ENCODE results near the gene MTG1.
"Not testable (repeated sequence)": the region's sequence is repeated elsewhere in the genome, so short reads cannot be mapped to it uniquely, and the experiment has no call there.

Gene MTG1

DNA sequence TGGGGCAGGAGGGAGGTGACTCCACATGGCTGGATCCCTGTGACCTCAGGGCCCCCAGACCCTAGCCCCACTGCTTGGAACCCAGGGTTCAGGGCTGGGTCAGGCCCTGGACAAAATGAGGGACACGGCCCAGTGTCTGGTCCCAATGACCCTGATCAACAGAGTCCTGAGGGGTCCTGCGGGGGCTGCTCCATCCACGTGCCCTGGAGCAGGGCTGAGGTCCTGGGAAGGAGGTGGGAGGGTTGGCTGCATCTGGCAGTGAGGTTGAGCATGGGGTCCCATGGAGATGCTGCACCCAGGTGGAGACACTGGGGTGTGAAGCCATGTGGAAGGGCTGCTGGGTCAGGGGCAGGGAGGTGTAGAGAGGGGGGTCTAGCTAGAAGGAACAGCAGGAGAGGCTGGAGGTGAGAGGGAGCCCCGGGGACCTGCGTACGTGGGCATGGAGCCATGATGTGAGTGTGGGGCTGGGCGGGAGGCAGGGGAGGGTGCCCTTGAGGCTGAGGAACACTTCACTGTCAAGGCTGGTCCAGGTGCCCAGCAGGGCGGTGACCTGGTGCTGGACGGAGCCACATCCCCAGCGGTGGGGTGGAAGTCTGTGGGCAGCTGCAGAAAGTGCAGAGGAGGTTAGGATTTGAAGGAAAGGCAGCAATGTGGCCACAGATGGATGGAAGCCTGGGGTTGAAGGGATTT is 60.4 kb downstream of the MTG1 start:
- DNase-seq = no peak

DNA sequence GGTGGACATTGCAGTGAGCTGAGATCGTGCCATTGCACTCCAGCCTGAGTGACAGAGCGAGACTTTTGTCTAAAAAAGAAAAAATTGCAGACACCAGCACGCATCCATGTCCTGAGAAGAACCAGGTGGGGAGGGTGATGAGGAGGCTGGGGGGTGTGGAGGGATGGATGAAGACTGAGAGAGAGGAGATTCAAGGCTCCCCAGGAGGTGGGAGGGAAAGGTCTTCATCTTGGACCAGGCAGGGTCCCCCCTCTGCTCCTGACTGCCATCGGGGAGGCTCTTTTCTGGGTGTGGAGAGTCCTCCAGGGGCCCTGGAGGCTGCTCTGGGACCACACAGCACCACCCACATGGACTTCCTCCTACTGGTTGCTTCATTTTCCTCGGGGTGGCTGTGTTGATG is 61.2 kb downstream of the MTG1 start:
- no peak for DNase-seq

DNA sequence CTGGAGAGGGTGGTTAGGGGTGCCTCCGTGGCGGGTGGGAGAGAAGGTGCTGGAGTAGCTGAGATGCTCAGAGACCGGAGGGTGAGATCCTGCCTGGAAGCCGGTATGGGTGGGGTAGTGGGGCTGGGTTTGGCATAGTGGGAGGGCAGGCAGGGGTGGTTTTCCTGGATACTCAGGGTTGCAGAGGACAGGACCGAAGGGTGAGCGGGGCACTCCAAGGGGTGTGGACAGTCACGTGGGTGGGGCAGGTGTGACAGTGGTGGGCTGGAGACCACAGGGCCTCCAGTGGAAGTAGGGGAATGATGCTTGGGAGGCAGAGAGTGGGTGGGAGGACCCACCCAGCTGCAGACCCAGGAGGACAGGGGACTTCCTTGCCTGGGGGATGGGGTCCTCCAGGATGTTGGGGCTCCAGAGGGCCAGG is 61.7 kb downstream of the MTG1 start:
- DNase-seq = no peak

DNA sequence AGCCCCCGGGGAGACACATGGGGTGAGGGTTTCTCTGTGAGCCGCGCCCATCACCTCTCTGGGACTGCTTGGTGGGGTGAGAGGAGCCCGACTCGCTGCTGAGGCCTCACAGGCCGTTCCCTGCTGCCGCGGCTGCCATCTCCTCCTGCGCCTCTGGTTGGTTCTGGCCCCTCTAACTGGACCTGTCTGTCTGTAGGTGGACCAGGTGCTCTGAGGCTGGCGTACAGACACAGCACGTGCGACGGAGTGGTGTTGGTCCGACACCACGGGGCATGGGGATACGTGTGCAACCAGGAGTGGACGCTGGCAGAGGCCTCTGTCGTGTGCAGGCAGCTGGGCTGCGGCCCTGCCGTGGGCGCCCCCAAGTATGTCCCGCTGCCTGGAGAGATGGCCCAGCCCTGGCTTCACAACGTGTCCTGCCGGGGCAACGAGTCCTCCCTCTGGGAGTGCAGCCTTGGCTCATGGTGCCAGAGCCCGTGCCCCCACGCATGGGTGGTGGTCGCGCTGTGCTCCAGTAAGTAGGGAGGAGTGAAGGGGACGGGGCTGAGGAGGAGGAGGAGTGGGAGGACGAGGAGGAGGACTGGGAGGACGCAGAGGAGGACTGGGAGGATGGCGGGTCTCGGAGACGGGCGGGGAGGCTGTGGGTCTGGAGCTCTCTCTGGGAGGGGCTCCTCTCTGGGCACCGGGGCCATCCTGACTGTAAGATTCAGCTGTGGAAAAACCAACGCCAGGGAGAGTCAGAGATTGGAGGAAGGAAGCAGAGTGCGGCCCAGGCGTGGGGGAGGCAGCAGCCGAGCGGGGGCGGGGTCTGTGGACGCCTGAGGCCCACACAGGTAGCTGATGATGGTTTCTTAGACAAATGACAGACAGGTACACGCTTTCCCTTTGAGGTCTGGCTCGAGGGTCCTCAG is 62.3 kb downstream of the MTG1 start:
- DNase-seq = no peak

DNA sequence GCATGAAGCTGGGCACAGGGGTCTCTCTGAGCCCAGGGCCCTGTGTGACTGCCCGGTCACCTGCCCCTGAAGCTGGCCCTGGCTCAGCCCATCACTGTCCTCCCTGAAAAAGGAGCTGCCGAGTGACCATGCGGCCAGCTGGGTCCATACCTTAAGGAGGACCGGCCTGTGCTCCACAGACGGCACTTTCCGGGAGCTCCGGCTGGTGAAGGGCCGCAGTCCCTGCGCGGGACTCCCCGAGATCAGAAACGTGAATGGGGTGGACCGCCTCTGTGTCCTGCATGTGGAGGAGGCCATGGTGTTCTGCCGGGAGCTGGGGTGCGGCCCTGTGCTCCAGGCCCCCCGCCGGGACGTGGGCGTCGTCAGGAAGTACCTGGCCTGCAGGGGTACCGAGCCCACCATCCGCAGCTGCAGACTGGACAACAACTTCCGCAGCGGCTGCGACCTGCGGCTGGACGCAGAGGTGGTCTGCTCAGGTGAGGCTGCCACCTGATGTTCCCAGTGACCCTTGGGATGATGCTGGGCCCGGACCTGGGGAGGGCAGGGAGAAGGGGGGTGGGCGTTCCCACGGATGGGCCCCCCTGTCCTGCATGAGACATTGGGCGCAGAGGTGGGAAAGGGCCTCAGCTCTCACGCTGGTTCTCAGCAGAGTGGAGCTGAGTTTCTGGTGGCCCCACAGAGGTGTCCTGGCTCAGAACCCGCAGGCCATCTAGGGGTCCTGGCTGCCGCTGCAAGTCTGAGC is 63.3 kb downstream of the MTG1 start:
- DNase-seq = no peak

DNA sequence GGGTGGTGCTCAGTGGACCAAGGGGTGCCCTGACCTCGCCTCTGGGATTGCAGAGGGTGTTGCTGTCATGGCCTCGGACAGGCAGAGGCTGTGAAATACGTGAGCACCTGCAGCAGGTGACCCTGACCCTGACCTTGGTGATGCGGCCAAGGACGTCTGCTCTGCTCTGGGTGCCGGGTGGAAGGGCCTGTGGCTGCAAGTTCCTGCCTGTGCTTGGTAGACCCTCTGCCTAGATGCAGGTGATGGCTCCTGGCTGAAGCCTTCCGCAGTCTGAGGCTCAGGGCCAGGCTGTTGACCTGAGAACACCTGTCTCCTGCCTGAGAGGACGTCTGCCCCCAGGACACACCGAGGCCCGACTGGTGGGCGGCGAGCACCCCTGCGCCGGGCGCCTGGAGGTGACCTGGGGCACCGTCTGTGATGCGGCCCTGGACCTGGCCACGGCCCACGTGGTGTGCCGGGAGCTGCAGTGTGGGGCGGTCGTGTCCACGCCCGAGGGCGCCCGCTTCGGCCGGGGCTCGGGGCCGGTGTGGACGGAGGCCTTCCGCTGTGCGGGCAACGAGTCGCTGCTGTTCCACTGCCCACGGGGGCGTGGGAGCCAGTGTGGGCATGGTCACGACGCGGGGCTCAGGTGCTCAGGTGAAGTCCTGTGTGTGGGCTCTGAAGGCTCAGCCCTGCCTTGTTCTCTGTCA is 64.2 kb downstream of the MTG1 start:
- no peak for DNase-seq

DNA sequence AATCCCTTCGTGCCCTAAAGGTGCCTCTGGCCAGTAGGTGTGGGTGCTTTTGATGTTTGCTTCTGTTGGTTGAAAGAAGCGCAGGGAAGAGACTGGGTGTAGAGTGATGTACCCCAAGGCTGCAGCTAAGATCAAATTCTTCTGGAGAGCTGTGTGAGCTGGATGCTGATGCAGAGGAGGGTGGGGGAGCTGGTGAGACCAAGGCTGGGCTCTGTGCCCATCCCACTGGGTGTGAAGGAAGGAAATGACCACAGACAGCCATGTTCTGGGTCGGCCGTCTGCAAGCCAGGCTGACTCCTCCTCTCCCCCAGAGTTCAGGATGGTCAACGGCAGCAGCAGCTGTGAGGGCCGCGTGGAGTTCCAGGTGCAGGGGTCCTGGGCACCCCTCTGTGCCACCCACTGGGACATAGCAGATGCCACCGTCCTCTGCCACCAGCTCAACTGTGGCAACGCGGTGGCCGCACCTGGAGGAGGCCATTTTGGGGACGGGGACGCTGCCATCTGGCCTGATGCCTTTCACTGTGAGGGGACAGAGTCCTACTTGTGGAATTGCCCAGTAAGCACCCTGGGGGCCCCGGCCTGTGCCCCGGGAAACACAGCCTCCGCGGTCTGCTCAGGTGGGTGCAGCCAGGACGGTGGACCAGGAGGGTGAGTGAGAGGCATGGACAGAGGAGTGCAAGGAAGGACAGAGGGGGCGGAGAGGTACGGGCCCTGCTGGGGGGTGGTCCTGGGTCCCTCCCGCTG is 64.9 kb downstream of the MTG1 start:
- no peak for DNase-seq

DNA sequence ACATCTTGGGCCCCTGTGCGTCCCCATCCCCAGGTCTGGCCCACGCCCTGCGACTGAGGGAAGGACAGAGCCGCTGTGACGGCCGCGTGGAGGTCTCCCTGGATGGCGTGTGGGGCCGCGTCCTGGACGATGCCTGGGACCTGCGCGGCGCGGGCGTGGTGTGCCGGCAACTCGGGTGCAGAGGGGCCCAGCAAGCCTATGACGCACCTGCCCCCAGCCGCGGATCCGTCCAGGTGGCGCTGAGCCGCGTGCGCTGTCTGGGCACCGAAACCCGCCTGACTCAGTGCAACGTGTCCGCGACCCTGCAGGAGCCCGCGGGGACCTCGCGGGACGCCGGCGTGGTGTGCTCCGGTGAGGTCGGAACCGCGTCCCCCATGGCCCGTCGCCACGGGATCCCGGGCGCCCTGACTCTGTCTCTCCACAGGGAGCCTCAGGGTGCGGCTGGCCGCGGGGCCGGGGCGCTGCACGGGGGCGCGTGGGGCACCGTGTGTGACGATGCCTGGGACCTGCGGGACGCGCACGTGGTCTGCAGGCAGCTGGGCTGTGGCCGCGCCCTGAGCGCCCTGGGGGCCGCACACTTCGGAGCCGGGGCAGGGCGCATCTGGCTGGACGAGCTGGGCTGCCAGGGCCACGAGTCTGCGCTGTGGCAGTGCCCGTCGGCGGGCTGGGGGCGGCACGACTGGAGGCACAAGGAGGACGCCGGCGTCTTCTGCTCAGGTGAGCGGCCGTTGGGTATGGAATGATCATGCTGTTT is 65.7 kb downstream of the MTG1 start:
- DNase-seq = no peak

DNA sequence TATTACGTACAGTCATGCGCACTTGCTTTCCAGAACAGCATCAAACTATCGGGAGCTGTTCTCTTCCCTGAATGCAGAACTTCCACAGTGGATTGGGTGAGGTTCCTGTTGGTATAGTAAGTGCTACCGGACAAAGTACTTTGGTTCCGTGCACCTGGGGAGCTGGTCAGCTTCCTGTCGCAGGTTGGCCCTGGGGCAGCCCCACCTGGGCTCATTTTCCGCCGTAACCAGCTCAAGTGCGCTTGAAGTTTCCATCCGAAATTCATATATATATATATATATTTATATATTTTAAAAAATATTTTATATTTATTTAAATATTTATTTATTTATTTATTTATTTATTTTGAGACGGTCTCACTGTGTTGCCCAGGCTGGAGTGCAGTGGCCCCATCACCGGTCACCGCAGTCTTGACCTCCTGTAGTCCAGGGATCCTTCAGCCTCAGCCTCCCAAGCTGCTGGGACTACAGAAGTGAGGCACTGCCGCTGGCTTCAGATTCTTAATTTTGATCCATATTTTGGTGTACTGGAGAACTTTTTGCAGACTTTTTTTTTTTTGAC is 66.3 kb downstream of the MTG1 start:
- DNase-seq = no peak

DNA sequence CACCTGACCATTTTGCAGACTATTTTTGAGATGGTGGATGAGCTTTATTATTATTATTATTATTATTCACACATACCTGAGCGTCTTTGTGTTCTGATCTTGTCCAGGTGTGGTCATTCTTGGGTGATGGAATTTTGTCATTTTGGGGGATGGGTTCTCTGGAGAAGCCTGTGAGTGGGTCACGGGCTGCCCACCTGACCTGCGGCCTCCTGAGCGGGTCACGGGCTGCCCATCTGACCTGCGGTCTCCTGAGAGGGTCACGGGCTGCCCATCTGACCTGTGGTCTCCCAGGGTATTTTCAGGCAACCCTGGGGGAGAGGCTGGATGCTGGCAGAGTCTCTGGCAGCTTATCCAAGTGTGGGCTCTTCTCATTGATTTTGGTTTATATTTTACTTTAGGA is 67.1 kb downstream of the MTG1 start:
- DNase-seq = no peak

DNA sequence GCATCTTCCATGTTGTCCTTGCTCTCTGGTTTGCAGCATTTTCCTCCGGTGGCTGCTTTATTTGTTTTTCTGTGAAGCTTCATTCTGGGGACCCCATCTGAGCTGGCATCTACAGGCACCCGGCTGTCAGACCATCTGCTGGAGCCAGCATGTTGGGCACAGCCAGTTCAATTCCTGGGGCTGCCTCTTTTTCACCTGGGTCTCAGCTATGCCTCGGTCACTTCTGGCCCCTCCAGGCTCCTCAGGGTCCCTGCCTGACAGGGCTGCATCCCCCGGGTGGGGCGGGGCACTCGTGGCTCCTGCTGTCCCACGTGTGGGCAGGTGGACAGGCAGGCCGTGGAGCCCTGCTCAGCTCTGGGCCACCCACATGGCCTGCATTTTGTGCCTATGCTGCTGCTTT is 67.9 kb downstream of the MTG1 start:
- no peak for DNase-seq

DNA sequence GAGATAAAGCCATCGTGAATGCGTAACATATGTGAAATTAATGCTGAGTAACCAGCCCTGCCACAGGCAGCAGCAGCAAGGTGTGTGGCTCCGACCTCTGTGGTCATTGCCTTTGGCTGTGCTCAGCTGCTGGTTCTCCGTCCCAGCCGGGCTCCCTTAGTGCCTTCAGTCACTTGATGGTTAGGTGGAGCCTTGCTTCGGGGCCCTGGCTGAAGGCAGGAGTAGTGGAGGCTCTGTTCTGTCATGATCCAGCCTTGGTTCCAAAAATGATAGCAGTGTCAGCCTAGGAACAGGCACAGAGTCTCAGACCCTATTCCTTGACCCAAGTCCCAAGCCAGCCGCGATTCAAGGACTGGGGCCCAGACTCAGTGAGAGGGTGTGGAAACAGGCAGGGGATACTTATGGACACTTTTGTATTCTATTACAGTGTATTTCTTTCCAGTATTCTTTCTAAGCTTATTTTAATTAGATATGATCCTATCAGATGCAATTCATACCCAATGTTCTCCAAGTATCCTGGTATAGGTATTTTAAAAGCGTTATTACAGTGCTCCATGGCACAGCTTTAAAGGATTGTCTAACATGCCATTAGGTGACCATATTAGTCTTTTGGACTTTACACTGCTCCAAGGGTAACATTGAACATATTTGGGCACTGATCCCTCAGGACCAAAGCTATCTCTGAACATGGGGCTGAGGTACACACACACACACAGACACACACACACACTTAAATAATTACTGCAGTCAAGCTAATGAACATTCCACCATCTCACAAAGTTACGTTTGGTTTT is 68.8 kb downstream of the MTG1 start:
- DNase-seq = no peak

DNA sequence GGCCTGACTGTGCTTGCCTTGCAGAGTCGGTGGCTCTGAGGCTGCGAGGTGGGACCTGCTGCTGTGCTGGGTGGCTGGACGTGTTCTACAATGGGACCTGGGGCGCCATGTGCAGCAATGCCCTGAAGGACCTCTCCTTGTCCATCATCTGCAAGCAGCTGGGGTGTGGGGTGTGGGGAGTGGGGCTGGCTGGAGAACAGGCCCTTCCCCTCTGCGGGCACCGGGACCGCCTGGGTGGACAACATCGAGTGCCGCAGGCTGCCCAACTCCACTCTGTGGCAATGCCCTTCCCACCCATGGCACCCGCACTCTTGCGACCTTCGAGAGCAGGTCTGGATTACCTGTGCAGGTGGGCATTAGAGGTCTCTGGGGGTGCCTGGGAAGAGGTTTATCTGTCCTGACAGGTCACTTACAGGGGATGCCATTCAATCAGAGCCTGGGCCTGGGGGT is 70.7 kb downstream of the MTG1 start:
- DNase-seq = no peak

DNA sequence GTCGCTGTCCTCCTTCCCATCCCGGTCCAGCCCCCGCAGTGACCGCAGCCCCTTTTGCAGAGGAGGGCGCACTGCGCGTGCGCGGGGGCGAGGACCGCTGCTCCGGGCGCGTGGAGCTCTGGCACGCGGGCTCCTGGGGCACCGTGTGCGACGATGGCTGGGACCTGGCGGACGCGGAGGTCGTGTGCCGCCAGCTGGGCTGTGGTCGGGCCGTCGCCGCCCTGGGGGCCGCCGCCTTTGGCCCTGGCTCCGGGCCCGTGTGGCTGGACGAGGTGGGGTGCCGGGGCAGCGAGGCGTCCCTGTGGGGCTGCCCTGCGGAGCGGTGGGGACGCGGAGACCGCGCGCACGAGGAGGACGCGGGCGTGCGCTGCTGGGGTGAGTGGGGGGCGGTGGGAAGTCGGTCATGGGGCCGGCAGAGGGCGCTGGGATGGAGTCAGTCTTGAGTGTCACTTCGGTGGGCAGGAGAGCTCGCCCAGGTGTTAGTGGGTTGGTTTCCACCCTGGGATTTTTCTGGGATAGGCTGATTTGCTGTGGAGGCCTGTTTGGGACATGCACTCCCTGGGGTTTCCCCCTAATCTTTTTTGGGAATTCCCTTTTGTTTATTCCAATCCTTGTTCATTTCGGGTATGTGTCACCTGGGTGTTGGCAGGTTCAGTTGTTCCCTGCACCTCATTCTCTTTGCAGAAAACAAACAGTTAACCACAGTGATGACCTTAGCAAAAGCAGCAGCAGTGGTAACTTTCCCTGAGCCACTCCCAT is 71.4 kb downstream of the MTG1 start:
- DNase-seq = no peak

DNA sequence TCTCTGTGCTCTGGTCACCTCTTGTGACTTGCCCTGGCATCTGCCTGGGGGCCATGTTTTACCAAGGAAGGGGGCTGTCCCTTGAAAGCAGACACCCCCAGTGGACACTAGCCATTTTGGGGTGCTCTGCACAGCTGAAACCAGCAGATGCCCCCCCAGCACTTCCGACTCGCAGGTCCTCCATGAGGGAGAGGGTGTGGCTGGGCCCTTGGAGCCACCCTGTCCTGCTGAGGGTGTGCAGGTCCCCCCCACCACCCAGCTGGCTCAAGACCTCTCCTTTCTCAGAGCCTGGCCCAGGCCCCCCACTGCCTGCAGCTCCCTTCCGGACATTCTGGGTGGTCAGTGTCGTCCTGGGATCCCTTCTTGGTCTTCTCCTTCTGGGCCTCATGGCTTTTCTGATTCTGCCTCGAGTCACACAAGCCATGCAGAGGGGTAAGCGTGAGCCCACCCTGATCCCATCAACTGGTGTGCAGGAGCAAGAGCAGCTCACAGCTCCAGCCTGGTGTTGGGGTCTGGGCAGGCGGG is 72.1 kb downstream of the MTG1 start:
- no peak for DNase-seq

DNA sequence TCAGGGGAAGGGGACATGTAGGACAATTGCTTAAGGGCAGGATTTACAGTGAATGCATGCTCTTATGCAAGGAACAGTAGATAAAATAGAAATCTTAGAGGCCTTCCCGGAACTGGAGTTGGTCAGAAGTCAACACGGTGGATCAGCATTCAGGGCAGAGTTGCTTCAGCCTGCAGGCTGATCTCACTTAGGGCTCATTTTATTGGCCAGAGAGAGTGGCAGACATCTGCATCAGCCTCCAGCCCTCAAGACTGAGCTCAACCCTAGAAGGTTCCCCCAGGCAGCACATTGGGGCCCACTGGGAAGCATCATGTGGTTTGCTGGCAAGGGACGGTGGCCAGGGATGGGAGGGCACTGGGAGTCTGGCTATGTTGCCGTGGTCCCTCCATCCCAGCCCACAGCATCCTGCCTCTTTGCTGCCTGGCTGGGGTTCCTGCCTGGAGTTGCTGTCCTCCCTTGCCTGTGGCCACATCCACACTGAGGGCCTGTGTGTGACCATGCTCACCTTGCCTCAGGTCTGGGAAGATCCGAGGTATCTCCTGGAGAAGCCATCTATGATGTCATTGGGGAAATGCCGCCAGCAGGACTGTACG is 72.8 kb downstream of the MTG1 start:
- DNase-seq = no peak

DNA sequence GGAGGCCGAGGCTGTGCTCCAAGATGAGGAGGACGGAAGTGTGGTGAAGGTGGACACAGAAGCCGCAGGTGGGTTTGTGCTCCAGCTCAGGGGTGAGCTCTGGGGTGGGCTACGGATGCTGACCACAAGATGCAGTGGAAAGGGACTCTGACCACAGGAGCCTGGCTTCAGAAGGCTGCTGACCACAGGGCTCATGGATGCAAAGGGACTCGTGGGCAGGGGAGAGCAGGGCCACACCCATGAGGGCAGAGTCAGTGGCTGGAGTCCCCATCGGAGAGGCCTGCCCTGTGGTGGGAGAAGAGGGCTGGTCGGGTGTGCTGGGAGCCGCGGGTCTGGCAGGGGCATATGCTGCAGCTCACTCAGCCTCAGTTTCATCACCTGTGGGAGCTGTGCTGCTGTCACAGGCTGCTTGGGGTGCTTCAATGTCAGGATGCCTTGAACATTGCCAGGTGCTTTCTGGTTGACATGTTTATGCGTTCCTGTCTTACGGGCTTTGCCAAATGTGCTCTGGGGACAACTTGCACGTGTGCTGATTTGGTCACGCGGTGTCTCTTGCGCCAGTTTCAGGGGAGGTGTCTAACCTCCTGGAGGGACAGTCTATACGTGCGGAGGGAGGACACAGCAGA is 73.4 kb downstream of the MTG1 start:
- no peak for DNase-seq

DNA sequence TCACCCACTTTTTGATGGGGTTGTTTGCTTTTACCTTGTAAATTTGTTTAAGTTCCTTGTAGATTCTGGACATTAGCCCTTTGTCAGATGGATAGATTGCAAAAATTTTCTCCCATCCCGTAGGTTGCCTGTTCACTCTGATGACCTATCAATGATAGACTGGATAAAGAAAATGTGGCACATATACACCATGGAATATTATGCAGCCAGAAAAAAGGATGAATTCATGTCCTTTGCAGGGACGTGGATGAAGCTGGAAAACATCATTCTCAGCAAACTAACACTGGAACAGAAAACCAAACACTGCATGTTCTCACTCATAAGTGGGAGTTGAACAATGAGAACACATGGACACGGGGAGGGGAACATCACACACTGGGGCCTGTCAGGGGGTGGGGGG is 75.2 kb downstream of the MTG1 start:
- not testable (repeated sequence) for DNase-seq

All from NCI-H2107 (cell line).